Ammon's horn (tissue), 1 donor: Measurements from ENCODE around the gene CA12.
"Not testable (repeated sequence)": the region's sequence is repeated elsewhere in the genome, so short reads cannot be mapped to it uniquely, and the experiment has no call there.

Experiments
- DNase-seq: peaks from one replicate; pipeline ENCODE4 v3.0.0-alpha.2; 2016; ENCODE audit warnings: low spot score

Gene CA12

DNA sequence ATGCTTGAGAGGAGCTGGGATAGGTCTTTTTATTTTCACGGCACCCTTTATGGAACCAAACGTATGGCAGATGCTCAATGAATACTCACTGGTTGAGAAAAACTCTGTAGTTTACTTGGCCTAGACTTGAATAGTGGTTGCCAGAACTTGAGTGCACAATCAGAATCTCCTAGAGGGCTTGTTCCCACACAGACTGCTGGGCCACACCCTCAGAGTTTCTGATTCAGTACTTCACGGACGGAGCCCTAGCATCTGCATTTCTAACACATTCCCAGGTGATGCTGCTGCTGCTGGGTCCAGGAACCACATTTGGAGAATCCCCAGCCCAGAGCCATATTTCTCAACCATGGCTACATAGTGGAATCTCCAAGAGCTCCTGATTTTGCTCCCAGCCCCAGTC is 24.6 kb downstream of the CA12 start:
- no peak for DNase-seq

DNA sequence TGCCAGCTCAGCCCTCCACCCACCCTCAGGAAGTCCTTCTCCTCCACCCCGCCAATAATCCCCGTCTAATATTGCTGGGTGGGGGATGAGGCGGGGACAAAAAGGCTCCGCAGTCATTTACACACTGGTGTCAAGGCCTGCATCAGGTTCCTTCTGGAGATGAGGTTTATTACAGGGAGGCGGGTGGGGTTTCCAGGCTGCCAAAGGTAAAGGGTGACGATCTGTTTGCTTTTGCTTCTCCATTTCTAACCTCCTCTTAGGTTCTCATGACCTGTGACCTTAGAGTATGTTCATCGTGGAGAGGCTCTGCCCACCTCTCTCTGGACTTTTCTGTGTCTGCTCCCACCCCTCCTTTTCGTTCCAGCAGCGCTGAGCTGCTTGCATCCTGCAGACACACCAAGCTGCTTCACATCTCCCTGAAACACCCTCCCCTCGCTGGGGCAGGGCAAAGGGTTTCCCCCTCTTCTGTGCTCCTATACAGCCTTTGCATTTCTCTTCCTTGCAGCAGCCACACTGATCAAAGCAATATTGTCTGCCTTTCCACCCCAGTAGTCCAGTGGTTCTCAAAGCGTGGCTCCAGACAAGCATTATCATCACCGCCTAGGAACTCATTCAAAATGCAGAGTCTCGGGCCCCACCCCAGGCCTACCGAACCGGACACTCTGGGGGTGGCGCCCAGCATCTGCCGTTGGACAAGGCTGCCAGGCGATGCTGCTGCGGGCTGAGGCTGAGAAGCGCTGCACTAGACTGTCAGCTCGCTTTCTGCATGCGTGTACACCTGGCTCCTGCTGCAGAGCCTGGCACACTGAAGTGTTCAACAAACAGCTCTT is 26.6 kb downstream of the CA12 start:
- DNase-seq, result no peak

DNA sequence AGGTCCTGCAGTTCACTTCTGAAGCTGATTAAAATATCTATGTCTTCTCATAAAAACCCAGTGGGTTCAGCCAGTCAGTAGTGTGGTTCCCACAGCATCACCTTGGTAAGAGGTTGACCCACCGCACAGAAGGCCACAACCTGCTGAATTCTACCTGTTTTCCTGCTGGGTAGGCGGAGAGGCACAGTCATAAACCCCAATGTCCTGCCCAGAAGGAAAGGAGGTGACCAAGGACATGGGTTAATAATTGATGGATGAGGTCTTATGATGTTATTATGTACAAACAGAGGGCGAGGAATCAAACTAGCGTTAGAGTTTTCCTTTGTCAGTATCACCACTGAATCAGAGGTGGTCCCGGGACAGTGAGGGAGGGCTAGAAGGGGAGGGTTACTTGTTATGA is 27.8 kb downstream of the CA12 start:
- no peak for DNase-seq

DNA sequence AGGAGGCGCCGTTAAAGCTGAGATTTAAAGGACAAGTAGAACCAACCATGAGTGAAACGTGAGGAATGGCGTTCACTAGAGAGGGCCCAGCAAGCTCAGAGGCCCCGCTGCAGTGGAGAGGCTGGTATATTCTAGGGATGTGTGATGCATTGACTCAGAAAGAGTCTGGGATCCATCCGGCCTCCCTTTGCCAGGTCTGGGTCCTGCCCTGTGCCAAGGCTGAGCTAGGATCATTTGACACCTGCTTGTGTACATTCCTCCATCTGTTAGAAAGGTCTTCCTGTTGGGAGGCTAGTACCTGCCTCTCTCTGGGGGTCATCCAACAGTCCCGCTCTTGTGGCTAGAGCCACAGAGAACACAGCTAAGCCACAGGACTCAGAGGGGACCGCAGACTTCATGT is 28.4 kb downstream of the CA12 start:
- no peak for DNase-seq

DNA sequence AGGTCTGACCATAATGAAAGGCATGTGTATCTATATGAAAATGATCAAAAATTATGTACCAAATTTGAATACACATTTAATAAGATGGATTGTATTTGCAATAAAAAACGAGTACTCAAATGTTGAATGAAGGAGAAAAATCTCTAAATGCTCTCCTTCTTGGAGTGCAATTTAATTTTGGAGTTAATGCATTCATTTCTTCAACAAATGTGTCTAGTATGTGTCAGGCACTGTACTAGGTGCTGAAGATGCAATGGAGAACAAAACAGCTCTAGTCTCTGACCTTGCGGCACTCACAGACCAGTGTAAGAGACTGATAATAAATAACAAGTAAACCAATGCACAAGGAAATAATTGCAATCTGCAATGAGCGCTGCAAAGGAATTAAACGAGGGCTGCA is 28.8 kb downstream of the CA12 start:
- DNase-seq, result no peak

DNA sequence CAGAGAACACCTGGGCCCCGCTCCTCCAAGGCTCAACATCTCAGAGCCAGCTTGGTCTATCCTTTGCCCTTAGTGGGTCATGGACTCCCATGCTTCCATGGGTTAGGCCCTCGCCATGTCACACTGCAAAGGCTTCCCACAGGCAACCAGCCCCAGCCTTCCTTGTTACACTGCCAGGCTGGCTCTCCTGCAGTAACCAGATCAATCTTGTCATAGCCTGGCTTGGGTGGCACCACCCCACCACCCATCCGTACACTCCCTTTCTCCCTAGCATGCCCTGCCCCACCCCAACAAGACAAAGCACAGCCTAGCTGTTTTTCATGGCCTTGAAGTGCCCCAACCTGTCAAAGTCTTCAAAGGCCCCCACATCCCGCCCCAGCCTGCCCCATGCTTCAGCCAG is 30.5 kb downstream of the CA12 start:
- DNase-seq, result no peak

DNA sequence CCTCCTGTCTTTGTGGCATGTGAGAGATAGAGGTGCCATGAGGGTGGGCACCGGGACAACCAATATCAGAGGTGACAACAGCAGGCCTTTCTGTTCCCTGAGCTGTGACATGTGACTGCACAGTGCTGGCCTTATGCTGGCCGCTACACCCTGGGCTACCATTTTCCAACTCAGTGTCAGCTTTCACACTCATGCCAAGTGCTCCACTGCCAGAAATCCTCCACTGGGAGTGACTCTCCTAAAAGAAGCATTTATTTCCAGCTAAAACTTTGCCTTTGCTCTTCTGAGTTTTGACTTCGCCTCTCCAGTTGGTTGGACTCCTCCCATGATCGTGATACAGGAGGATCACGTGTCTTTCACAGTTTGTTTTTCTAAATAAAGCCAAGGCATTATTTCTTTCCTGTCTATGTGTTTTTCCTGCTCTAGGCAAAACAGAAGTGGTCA is 31.4 kb downstream of the CA12 start:
- DNase-seq, result peak; percentile 25

DNA sequence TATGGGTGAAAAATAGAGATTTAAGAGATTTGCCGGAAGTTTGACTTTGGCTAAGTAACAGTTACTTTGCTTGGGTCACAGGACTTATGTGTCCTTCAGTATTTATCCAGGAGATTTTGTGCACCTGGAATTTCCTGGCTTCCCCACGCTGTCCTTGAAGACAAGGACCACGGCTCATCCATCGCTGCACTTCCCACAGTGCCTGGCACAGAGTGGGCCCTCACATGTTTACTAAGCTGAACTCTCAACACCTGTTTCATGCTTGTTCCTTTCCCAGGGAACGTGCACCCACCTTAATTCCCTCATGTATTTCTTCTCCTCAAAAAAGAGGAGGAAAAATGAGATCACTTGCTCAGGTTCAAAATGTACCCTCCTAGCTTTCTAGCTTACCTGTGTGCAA is 32.0 kb downstream of the CA12 start:
- no peak for DNase-seq

DNA sequence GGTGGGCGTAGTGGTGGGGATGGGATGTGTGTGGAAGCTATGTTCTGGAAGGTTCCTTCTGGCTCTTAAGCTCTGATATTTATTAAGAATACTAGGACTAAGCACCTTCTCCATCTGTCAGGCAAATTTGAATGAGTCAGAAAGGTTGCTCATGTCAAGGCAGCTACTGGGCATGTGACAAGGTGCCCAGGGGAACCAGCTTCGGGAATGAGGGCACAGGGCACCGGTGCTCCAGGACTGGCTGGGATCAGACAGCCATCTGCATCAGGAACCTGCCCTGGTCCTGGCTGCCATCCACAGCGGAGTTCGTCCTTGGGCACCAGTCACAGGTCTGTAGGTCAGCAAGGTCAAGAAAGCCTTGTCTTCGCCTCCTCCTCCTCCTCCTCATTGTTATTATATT is 32.5 kb downstream of the CA12 start:
- no peak for DNase-seq

DNA sequence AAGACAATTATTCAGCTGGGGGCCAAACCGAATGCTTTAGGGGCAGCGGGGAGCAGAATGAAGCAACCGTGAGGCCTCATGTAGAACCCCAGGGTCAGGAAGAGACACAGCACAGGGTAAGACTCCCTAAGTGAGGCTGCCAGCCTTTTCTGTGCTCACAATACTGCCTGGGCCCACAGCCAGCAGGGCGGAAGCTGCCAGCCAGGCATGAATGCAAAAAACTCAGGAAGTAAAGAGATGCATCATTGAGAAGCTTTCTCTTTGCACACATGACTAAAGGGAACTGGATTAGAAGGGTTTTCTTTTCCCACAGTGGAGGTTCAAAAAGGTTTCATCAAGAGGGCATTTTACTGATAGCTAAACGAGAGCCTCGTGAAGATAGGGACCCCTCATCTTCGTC is 33.3 kb downstream of the CA12 start:
- peak; percentile 87 for DNase-seq

DNA sequence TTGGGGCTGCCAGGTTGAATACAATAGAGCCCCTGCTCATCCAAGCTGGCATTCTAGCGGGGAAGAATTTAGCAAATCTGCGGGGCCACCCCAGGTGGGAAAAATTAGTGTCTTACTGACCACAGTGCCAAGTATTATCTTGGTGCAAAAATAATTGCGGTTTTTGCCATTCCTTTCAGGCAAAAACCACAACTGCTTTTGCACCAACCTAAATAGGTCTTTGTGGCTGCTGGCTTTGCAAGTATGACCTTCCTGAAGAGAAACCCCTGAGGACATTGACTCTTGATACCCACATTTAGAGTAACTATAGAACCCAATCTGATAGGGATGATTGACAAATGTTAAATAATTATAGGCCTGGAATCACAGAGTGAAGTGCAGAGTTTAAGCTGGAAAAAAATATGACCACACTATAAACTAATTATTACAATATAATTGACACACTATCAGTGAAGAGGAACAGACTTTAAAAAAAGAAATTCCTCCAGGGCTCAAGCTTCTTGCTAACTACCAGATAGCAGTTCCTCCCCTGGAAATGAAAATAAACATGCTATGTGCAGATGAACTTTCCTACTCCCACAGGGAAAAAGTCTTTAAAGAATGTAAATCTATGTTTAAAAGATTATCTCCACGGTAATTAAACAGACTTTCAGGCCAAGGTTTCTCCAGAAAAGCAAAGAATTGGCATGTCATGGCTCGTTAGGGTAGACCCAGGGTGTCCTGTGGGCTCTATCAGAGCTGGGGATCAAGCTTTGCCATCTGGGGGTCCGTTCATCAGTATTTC is 34.4 kb downstream of the CA12 start:
- DNase-seq, result no peak

DNA sequence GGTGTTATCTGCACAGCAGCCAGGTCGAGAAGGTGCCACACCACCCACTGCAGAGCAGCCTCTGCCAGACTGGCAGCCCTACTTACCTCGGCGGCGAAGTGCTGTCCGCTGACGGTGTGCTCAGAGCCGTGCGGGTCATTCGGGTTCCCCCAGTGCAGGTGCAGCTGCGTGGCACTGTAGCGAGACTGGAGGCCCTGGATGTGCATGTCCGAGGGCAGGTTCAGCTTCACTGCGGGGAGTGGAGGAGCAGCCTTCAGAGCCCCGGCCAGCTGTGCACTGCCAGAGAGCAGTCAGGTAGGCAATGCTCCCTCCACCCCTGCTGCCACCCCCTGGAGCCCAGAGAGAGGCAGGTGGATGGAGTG is 36.3 kb downstream of the CA12 start:
- no peak for DNase-seq

DNA sequence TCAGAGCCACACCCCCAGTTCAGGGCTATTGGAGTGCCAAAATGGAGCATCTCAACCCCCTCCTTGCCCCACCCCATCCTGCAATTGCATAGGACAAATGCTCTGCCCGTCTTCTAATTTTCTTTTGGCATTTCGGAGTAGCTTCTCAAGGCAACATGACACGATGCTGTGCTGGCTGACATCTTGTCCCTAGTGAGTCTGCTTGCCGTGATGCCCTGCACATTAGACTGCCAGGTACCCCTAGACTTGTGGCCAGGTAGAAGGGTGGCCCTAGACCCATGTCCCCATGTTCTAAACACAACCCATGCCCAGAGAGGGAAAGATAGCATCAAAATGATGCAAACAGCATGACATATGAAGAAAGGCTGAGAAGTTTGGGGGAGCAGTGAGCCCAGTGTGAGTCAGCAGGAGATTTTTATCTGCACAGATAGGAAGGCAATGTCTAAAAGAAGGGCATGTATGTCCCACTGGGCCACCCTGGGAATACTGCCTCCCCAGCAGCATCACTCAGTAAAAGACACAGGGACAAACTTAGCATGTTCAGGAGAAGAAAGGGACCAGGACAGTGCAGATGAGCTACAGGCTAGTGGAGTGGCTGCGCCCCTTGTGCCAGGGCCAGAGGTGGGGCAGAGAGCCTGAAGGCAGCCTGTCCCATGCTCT is 36.8 kb downstream of the CA12 start:
- DNase-seq, result no peak

DNA sequence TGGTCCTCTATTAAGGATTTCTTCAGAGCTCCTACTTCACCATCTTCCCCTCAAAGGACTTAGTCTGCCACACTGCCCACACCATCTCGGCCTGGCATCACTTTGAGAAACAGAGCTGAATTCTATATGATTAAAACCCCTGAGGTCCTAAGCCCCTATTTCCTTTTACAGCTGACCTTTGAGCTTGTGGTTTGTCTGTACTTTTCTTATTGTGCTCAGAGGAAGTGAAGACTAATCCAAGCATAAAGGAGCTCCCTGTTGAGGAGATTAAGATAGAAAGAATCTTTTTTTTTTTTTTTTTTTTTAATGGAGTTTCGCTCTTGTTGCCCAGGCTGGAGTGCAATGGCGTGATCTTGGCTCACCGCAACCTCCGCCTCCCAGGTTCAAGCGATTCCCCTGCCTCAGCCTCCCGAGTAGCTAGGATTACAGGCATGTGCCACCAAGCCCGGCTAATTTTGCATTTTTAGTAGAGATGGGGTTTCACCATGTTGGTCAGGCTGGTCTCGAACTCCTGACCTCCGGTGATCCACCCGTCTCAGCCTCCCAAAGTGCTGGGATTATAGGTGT is 38.6 kb downstream of the CA12 start:
- not testable (repeated sequence) for DNase-seq

DNA sequence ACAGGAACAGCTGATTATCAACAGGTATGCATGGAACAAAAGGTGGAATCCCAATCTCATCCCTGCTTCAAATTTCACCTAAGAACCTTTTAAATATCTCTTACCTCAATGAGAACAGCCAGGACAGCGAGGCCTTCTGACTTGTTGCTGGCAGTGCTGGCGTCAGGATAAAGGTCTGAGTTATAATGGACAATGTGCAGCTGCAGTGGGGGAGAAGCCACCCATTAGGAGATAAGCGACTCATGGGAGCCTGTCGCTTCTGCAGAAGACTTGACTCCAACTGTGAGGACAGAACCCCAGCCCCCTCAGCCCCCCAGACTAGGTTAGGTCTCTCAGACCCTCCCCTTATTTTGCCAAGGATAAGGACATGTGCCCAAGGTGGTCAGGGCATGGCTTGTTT is 39.7 kb downstream of the CA12 start:
- no peak for DNase-seq

DNA sequence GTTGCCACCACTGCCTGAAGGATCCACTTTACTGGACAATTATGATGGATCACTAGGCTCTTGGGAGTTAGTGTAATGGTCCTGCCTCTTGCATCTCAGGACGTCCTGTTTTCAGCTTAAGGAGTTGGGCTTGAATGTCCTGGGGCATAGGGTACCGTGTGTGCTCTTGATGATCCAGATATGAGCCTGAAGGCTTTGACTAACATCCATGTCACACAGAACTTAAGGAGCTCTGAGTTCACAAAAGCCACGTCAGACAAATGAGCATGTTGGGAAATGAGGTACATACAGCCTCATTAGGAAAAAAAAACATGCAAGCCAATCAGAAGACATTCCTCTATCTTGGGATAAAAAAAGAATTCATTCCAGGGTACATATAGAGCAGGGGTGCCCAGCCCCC is 40.8 kb downstream of the CA12 start:
- no peak for DNase-seq

DNA sequence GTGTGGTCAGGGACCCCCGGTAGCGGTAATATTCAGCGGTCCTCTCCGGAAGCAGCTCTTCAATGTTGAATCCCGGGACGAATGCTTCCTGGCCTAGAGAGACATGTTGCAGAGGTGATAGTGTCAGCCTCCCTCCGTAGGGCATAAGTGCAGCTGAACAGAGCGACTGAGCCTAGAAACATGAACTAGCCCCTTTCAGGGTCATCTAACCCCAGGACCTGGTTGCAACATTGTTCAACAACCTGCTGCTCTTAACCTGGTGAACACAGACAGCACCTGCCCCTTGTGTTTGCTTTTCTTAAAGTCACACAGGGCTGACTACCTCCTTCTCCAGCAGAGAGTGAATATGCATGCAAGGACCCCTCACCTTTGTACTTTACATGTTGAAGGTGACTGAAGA is 41.3 kb downstream of the CA12 start:
- DNase-seq, result no peak

DNA sequence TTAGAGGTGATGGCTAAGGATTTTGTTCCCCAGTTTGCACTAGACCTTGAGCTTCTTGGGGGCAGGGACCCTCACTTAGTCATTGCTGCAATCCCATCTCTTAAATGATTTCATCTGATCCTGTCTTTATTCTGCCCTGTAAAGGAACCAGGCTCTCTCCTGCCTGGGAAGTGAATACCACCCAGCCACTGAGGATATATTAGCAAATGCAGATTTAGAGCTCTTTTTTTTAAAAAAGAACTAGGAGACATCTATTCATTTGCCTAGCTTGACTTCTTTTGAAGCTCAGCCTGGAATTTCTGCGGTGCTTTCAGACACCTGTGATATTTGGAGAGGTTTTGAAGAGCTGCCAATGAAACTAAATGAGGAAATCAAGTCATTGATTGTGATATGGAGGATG is 41.8 kb downstream of the CA12 start:
- no peak for DNase-seq

DNA sequence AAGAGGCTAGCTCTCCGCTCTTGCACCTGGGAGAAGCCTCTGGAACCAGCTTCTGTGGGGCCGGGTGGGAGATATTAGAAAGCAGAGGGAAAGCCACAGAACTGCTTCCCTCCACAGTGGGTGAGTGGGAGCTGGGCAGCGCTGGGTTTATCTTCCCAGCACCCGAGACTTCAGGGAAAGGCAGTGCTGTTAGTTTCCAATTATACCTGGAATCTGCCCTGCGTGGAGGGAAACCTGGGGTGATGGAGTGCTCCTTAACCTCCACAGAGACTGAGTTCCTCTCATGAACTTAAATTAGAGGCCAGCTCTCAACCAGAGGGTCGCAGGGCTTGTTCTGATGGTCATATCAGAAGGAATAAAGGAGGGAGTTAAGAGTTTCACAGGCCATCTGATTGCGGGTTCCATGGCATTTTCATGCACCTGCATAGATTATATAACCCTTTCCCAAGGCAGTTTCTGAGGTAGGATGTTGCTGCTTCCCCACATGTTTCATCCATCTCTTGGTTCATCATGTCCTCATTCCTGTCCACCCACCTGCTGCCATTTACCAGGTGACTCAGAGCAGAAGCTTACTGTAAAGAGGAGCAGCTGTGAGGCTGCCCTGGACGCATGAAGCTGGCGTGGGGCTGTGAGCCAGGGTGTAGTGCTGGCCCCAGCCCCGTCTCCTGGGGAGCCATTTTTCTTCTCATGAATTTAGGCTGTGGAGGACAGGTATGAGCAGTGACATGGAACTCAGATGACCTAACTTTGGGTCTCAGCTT is 42.5 kb downstream of the CA12 start:
- no peak for DNase-seq

DNA sequence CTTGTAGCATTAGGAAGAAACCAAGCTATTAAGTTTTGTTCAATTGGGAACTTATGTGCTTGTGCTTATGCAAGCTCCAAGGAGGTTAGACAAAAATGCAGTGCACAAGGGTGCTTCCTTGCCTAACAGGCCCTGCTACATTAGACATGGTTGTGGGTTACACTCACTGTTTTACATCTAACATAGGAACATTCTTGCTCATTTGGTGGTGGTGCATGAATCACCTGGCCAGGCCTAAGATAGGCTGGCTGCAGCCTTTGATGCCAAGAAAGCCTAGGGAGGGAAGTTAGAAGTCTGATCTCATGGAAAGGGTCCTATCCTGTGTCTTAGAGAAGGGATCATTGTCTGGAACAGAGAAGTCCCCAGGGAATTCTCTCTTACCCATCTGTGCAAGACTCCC is 43.5 kb downstream of the CA12 start:
- no peak for DNase-seq

DNA sequence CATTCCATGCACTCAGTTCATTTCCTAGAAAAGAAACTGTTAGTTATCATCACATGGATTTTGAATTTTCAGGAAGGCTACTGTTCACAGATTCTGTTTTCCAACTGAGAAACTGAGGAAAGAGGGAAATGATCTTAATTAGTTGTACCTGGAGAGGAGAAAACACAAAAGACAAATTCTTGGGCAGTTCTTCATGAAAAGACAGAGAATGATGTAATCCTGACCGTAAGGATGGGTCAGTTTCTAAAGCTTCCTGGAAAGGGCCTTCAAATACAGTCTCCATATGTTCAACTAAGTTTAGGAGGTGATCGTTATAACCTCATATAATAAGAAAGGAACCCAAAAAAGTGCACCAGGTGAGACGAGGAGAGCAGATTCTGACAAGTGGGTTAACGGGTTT is 44.6 kb downstream of the CA12 start:
- DNase-seq, result no peak
